ENCODE data around the gene GNG13. TPM values are rescaled to one million over a fixed set of nuclear protein-coding genes. Genes with fewer than 3 reads are reported as not detected.
A peak's percentile ranks its signal among the peaks of the same experiment; 100 is the strongest.

The GNG13 gene
- total RNA-seq, 1 donor from 2014 or later: not detected

- H3K4me1 Mint-ChIP-seq (ENCODE audit: low read depth): peaks cover 3% of the 10 kb centered on the region
- no peak overlapping the region for H3K27ac Mint-ChIP-seq
- TF ChIP-seq CTCF (IDR thresholded peaks at IDR 0.05; ENCODE audit: unreplicated experiment): no peak
- H3K27me3 Mint-ChIP-seq: peaks cover 40% of the 10 kb centered on the region
- peaks cover 3% of the 10 kb centered on the region for H3K36me3 Mint-ChIP-seq (ENCODE audit: insufficient read depth)
- H3K4me3 Mint-ChIP-seq (ENCODE audit: low read depth): no peak overlapping the region
- DNase-seq (ENCODE audit: low spot score, unreplicated experiment): no peak
- no peaks in the 10 kb centered on the region for H3K9me3 Mint-ChIP-seq (ENCODE audit: low read depth)
Measured at GRCh38 chr16:805474-805873, 4.9 kb upstream of the GNG13 start.

- peaks cover 3% of the 10 kb centered on the region for H3K4me1 Mint-ChIP-seq (ENCODE audit: low read depth)
- peaks cover 1% of the 10 kb centered on the region for H3K36me3 Mint-ChIP-seq (ENCODE audit: insufficient read depth)
- peaks cover 37% of the 10 kb centered on the region for H3K27me3 Mint-ChIP-seq
- DNase-seq (ENCODE audit: low spot score, unreplicated experiment): no peak
- H3K27ac Mint-ChIP-seq: no peak overlapping the region
- TF ChIP-seq CTCF (IDR thresholded peaks at IDR 0.05; ENCODE audit: unreplicated experiment): no peak
- no peaks in the 10 kb centered on the region for H3K9me3 Mint-ChIP-seq (ENCODE audit: low read depth)
- H3K4me3 Mint-ChIP-seq (ENCODE audit: low read depth): peak overlapping the region; percentile 24
Measured at GRCh38 chr16:804193-805048, 3.9 kb upstream of the GNG13 start.

GRCh38 chr16:803754-804080 lies 3.2 kb upstream of the GNG13 start:
- TF ChIP-seq CTCF (IDR thresholded peaks at IDR 0.05; ENCODE audit: unreplicated experiment): no peak
- Mint-ChIP-seq H3K27me3 (peaks cover 34% of the 10 kb centered on the region), H3K36me3 (ENCODE audit: insufficient read depth) (no peaks in the 10 kb centered on the region), H3K9me3 (ENCODE audit: low read depth) (no peaks in the 10 kb centered on the region), H3K4me3 (ENCODE audit: low read depth) (no peak overlapping the region), H3K27ac (no peak overlapping the region), H3K4me1 (ENCODE audit: low read depth) (peaks cover 3% of the 10 kb centered on the region)
- no peak for DNase-seq (ENCODE audit: low spot score, unreplicated experiment)

- H3K27ac Mint-ChIP-seq: no peak overlapping the region
- H3K27me3 Mint-ChIP-seq: peaks cover 30% of the 10 kb centered on the region
- H3K4me1 Mint-ChIP-seq (ENCODE audit: low read depth): peaks cover 3% of the 10 kb centered on the region
- H3K36me3 Mint-ChIP-seq (ENCODE audit: insufficient read depth): no peaks in the 10 kb centered on the region
- no peak for DNase-seq (ENCODE audit: low spot score, unreplicated experiment)
- no peak for TF ChIP-seq CTCF (IDR thresholded peaks at IDR 0.05; ENCODE audit: unreplicated experiment)
- no peaks in the 10 kb centered on the region for H3K9me3 Mint-ChIP-seq (ENCODE audit: low read depth)
- H3K4me3 Mint-ChIP-seq (ENCODE audit: low read depth): no peak overlapping the region
Measured at GRCh38 chr16:802914-803753, 2.6 kb upstream of the GNG13 start.

GRCh38 chr16:802461-802860 lies 1.9 kb upstream of the GNG13 start:
- H3K36me3 Mint-ChIP-seq (ENCODE audit: insufficient read depth): peaks cover 1% of the 10 kb centered on the region
- H3K4me3 Mint-ChIP-seq (ENCODE audit: low read depth): no peak overlapping the region
- DNase-seq (ENCODE audit: low spot score, unreplicated experiment): no peak
- H3K4me1 Mint-ChIP-seq (ENCODE audit: low read depth): no peaks in the 10 kb centered on the region
- H3K9me3 Mint-ChIP-seq (ENCODE audit: low read depth): no peaks in the 10 kb centered on the region
- peaks cover 30% of the 10 kb centered on the region for H3K27me3 Mint-ChIP-seq
- H3K27ac Mint-ChIP-seq: no peak overlapping the region
- TF ChIP-seq CTCF (IDR thresholded peaks at IDR 0.05; ENCODE audit: unreplicated experiment): no peak
